ENCODE data around the gene COL5A3.

- TF ChIP-seq CREB5 (CRISPR knock-in tag; IDR thresholded peaks at IDR 0.05; ENCODE audit: low read depth) (no peak), TCF4 (CRISPR knock-in tag; IDR thresholded peaks at IDR 0.05; ENCODE audit: borderline replicate concordance) (no peak), PATZ1 (CRISPR knock-in tag; IDR thresholded peaks at IDR 0.05; ENCODE audit: borderline replicate concordance) (no peak)
Measured at GRCh38 chr19:10043286-10043927, 33.1 kb upstream of the COL5A3 start.

Data from SK-N-SH treated with all-trans-retinoic acid at 6 μM for 48 hours (cell line).